Fibroblast of pulmonary artery (primary cell): ENCODE results near the gene RNF227.

Experiments used
- DNase-seq: peaks from one replicate; pipeline ENCODE4 v3.0.0-alpha.2; 2010; ENCODE audit warnings: low read depth
- H3K4me3 ChIP-seq: replicated peaks from 2 replicates; pipeline ENCODE4 v1.5.1; 2011; ENCODE audit warnings: low read depth, mild to moderate bottlenecking, control low read depth, low read length, moderate library complexity
- TF ChIP-seq, protein P1 (sequence below): IDR thresholded peaks from 2 replicates; pipeline ENCODE4 v1.5.1; 2011; ENCODE audit warnings: mild to moderate bottlenecking, control low read depth, low read length, inconsistent platforms; ENCODE audit errors: missing control alignments

Gene RNF227

DNA sequence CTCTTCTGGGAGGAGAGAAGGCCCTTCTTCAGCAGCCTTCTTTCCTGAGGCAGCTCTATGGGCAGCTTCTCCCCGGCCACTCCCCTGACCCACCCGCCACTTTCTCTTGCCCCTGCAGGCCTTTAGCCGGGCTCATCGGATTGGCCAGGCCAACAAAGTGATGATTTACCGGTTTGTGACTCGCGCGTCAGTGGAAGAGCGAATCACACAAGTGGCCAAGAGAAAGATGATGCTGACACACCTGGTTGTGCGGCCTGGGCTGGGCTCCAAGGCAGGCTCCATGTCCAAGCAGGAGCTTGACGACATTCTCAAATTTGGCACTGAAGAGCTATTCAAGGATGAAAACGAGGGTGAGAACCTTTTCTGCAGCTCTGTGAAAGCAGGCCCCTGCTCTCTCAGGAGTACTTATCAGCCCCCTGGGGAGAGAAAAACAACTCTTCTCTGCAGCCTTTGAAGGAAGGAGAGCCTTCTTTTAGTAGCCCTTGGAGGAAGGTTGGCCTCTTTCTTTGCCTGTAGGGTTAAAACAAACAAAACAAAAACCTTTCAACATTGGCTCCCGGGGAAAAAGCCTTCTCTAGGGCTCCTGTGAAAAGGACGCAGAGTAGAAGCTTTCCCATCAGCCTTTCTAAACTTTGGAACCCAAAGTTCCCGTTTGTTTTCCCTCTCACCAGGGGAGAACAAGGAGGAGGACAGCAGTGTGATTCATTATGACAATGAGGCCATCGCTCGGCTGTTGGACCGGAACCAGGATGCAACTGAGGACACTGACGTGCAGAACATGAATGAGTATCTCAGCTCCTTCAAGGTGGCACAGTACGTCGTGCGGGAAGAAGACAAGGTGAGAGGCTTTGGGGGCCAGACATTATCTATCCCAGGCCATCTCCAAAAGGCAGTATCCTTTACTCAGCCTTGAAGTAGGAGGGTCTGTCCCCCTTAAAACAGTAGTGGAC, 12.7 kb downstream of the RNF227 start:
- TF ChIP-seq, protein P1, sequence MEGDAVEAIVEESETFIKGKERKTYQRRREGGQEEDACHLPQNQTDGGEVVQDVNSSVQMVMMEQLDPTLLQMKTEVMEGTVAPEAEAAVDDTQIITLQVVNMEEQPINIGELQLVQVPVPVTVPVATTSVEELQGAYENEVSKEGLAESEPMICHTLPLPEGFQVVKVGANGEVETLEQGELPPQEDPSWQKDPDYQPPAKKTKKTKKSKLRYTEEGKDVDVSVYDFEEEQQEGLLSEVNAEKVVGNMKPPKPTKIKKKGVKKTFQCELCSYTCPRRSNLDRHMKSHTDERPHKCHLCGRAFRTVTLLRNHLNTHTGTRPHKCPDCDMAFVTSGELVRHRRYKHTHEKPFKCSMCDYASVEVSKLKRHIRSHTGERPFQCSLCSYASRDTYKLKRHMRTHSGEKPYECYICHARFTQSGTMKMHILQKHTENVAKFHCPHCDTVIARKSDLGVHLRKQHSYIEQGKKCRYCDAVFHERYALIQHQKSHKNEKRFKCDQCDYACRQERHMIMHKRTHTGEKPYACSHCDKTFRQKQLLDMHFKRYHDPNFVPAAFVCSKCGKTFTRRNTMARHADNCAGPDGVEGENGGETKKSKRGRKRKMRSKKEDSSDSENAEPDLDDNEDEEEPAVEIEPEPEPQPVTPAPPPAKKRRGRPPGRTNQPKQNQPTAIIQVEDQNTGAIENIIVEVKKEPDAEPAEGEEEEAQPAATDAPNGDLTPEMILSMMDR: no peak
- no peak for DNase-seq
- no peak overlapping the region for H3K4me3 ChIP-seq

DNA sequence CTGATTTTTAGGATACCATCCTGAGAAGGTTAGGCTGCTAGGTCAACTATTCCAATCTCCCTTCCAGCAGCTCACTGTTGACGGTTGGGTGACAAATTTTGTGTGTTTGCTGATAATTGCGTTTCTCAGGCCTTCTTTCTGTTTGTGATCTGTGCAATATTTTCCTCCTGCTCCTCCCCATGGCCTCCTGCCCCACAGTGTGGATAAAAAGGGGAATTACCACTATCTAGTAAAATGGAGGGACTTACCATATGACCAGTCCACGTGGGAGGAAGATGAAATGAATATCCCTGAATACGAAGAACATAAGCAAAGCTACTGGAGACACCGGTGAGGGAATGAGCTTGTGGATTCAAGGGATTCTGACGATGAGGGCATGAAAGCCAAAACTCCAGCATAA, 18.3 kb downstream of the RNF227 start:
- TF ChIP-seq, protein P1: peak; percentile 51
- H3K4me3 ChIP-seq: no peak overlapping the region
- peak; percentile 77 for DNase-seq

DNA sequence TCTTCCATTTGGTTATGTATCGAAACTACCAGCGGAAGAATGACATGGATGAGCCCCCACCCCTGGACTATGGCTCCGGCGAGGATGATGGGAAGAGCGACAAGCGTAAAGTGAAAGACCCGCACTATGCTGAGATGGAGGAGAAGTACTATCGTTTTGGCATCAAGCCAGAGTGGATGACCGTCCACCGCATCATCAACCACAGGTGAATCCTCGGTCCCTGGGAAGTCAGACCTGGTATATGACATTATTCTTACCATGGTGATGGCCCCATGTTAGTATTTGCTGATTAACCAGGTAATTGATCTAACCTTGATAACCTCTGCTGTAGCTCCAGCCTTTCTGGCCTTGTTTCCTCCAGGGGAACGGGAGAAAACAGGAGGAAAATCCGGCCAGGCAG, 19.0 kb downstream of the RNF227 start:
- no peak overlapping the region for H3K4me3 ChIP-seq
- no peak for DNase-seq
- TF ChIP-seq, protein P1: no peak

DNA sequence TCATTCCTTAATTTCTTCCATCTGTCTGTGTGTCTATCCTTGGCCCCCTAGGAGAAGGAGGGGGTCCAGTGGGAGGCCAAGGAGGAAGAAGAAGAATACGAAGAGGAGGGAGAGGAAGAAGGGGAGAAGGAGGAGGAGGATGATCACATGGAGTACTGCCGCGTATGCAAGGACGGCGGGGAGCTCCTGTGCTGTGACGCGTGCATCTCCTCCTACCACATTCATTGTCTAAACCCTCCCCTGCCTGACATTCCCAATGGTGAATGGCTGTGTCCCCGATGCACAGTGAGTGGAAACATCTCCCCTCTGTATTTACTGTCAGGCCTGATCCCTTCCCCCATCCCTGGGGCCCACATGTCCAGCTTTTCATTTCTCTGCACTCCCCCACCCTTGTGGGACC, 21.2 kb downstream of the RNF227 start:
- TF ChIP-seq, protein P1: no peak
- no peak for DNase-seq

DNA sequence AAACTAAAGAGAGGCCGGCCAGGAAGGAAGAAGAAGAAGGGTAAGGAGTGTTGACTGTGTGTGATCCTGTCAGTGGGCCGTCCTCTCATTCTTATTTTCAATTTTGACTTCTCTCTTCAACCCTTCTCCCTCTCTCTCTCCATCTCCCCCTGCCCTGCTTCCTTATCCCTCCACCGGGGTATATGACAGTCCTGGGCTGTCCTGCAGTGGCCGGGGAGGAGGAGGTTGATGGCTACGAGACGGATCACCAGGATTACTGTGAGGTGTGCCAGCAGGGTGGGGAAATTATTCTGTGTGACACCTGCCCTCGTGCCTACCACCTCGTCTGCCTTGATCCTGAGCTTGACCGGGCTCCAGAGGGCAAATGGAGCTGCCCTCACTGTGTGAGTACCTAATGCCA, 21.9 kb downstream of the RNF227 start:
- H3K4me3 ChIP-seq: no peak overlapping the region
- TF ChIP-seq, protein P1: no peak
- no peak for DNase-seq

More for the DNA sequence above, 21.2 kb downstream of the RNF227 start:
- no peak overlapping the region for H3K4me3 ChIP-seq

DNA sequence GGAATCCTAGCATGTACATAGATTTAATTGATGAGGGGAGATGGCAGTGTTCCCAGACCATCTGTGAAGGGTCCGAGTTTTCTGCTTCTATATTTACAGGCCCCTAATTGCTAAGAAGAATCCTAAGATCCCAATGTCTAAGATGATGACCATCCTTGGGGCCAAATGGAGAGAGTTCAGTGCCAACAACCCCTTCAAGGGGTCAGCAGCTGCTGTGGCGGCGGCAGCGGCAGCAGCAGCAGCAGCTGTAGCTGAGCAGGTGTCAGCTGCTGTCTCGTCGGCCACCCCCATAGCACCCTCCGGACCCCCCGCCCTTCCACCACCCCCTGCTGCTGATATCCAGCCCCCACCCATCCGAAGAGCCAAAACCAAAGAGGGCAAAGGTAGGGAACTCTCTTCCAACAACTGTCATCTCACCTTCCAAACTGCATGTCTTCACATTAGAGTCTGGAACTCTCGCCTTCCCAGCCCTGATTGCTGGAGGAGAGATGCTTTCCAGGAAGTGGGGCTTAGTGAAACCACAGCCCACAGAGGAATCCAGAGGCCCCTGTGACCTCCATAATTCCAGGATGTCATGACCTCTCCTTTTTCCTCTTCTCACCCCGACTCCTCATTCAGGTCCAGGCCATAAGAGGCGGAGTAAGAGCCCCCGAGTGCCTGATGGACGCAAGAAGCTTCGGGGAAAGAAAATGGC, 22.8 kb downstream of the RNF227 start:
- DNase-seq: no peak
- no peak overlapping the region for H3K4me3 ChIP-seq
- TF ChIP-seq, protein P1: no peak
